GM12878 (cell line): ENCODE results near the gene PTX4. TPM values are rescaled to one million over a fixed set of nuclear protein-coding genes. Genes with fewer than 3 reads are reported as not detected.

Experiments
- ATAC-seq: fragments of 200-7000 bp; cut with Tn5 transposase; 3 replicates; pipeline ENCODE4 v1.9.1; 2020; ENCODE audit warnings: mild to moderate bottlenecking, moderate library complexity
- BruUV-seq: library from RNA; stranded (reverse); fragments of 400-500 nt; replicated peaks from 2 replicates; lab custom pipeline; 2021; lab: Mats Ljungman, UMichigan
- CTCF ChIA-PET: fragments of 300-600 bp; sonication (Branson Sonifier 250); formaldehyde crosslinking; extraction: SDS; loops from one replicate; lab custom pipeline; 2021; ENCODE audit warnings: inconsistent platforms; lab: Yijun Ruan, JAX
- POLR2A ChIA-PET: fragments of 350-600 bp; formaldehyde crosslinking; extraction: SDS; loops from one replicate; lab custom pipeline; 2021; ENCODE audit warnings: inconsistent platforms; lab: Charles Lee
- RAD21 ChIA-PET: fragments of 300-600 bp; sonication (Branson Sonifier 250); formaldehyde crosslinking; loops from one replicate; lab custom pipeline; 2023; ENCODE audit warnings: antibody characterized with exemption; ENCODE audit not compliant: unreplicated experiment; lab: Charles Lee
- SMC1A ChIA-PET: fragments of 300-600 bp; sonication (Branson Sonifier 250); formaldehyde crosslinking; loops from one replicate; lab custom pipeline; 2023; ENCODE audit not compliant: unreplicated experiment, uncharacterized antibody; lab: Charles Lee
- DNase-seq: peaks from one replicate; pipeline ENCODE4 v3.0.0-alpha.2; 2011; ENCODE audit warnings: low read depth, low spot score
- FAIRE-seq: peaks from 3 replicates; lab custom pipeline; 2011; peaks lifted over from hg19 to GRCh38; lab: Jason Lieb, UNC
- H2AFZ ChIP-seq: 2 replicates; pipeline ENCODE4 v1.6.0; 2011; ENCODE audit warnings: low read depth, low read length, control low read depth; ENCODE audit not compliant: control insufficient read depth
- H3K27ac ChIP-seq: 2 replicates; pipeline ENCODE4 v1.5.1; 2011; ENCODE audit warnings: control low read depth; ENCODE audit not compliant: control insufficient read depth, insufficient read depth
- H3K27me3 ChIP-seq, 2 experiments: replicated peaks in 1 of 2; 2 replicates each; pipeline versions ENCODE4 v1.6.0 to v1.6.1; 2011; ENCODE audit warnings: low read length in 1 of 2; ENCODE audit not compliant: control insufficient read depth in 2 of 2, insufficient read depth in 2 of 2
- H3K36me3 ChIP-seq, 2 experiments: 2 replicates each; pipeline ENCODE4 v1.5.1; 2011; ENCODE audit warnings: low read length in 1 of 2; ENCODE audit not compliant: control insufficient read depth in 2 of 2, insufficient read depth in 2 of 2
- H3K4me1 ChIP-seq: 2 replicates; pipeline ENCODE4 v1.6.1; 2011; ENCODE audit warnings: mild to moderate bottlenecking, low read length, moderate library complexity, mixed read lengths; ENCODE audit not compliant: control insufficient read depth, insufficient read depth
- H3K4me2 ChIP-seq: 2 replicates; pipeline ENCODE4 v1.6.0; 2011; ENCODE audit warnings: control low read depth; ENCODE audit not compliant: control insufficient read depth, insufficient read depth
- H3K4me3 ChIP-seq: fragments of 200-600 bp; sonication (generic); 2 replicates; pipeline ENCODE4 v1.5.1; 2016
- H3K79me2 ChIP-seq: 2 replicates; pipeline ENCODE4 v1.6.0; 2011; ENCODE audit warnings: low read length; ENCODE audit not compliant: control insufficient read depth, insufficient read depth
- H3K9ac ChIP-seq: 2 replicates; pipeline ENCODE4 v1.8.0; 2011; ENCODE audit warnings: low read length, control low read depth, mixed read lengths; ENCODE audit not compliant: control insufficient read depth, insufficient read depth
- H3K9me3 ChIP-seq: replicated peaks from 3 replicates; pipeline ENCODE4 v1.5.1; 2011; ENCODE audit warnings: mild to moderate bottlenecking, low read length; ENCODE audit not compliant: control insufficient read depth, insufficient read depth
- H4K20me1 ChIP-seq: 2 replicates; pipeline ENCODE4 v1.6.0; 2011; ENCODE audit not compliant: control insufficient read depth, insufficient read depth
- BACH1 ChIP-seq: fragments of 450-650 bp; IDR thresholded peaks from 2 replicates; pipeline ENCODE4 v1.6.1; 2017; ENCODE audit warnings: mild to moderate bottlenecking, borderline replicate concordance
- BHLHE40 ChIP-seq, 2 experiments: fragments of 450-650 bp in 1 of 2; IDR thresholded peaks; 2 replicates each; pipeline ENCODE4 v1.6.1; 2011 to 2017; ENCODE audit warnings: low read depth in 2 of 2, borderline replicate concordance in 1 of 2, improper control_type of control experiment in 1 of 2, low read length in 1 of 2, mild to moderate bottlenecking in 1 of 2
- CBX3 ChIP-seq: fragments of 200-600 bp; sonication (generic); IDR thresholded peaks from 2 replicates; pipeline ENCODE4 v1.6.1; 2016; ENCODE audit warnings: low read depth, borderline replicate concordance
- CHD1 ChIP-seq: IDR thresholded peaks from 2 replicates; pipeline ENCODE4 v1.6.1; 2012; ENCODE audit warnings: low read depth, low read length, improper control_type of control experiment
- MYB ChIP-seq: fragments of 150-350 bp; IDR thresholded peaks from 2 replicates; pipeline ENCODE4 v1.6.1; 2014; ENCODE audit warnings: mild to moderate bottlenecking, low read depth, low read length, borderline replicate concordance
- POLR2AphosphoS2 ChIP-seq: IDR thresholded peaks from 2 replicates; pipeline ENCODE4 v1.6.1; 2011; ENCODE audit warnings: low read depth, mild to moderate bottlenecking, low read length, improper control_type of control experiment, moderate library complexity
- RAD51 ChIP-seq: fragments of 450-650 bp; IDR thresholded peaks from 2 replicates; pipeline ENCODE4 v1.6.1; 2016; ENCODE audit warnings: moderate library complexity, mild to moderate bottlenecking, inconsistent platforms
- RB1 ChIP-seq: fragments of 450-650 bp; formaldehyde crosslinking; IDR thresholded peaks from 2 replicates; pipeline ENCODE4 v1.6.1; 2017; ENCODE audit warnings: mild to moderate bottlenecking, borderline replicate concordance
- SIX5 ChIP-seq: IDR thresholded peaks from 2 replicates; pipeline ENCODE4 v1.6.1; 2011; ENCODE audit warnings: mild to moderate bottlenecking, low read depth, low read length, moderate library complexity; ENCODE audit not compliant: severe bottlenecking
- SMC3 ChIP-seq: IDR thresholded peaks from 2 replicates; pipeline ENCODE4 v1.6.1; 2011; ENCODE audit warnings: low read length, improper control_type of control experiment, borderline replicate concordance
- STAT3 ChIP-seq: IDR thresholded peaks from 2 replicates; pipeline ENCODE4 v1.6.1; 2011; ENCODE audit warnings: low read depth, low read length, improper control_type of control experiment
- ZNF217 ChIP-seq: fragments of 450-650 bp; IDR thresholded peaks from 2 replicates; pipeline ENCODE4 v1.6.1; 2017; ENCODE audit warnings: antibody characterized with exemption, mild to moderate bottlenecking
- ZNF622 ChIP-seq: fragments of 450-650 bp; IDR thresholded peaks from 2 replicates; pipeline ENCODE4 v1.6.1; 2017; ENCODE audit warnings: mild to moderate bottlenecking, inconsistent platforms
- WGBS: methylation state at CpG from one replicate; pipeline ENCODE4 v1.1.6; 2016; ENCODE audit warnings: low lambda C conversion rate; ENCODE audit not compliant: insufficient replicate concordance, insufficient coverage; ENCODE audit errors: missing lambda C conversion rate; 5-methylcytosine and 5-hydroxymethylcytosine counted together
- in situ Hi-C: fragments of 300-500 bp; cut with MboI; formaldehyde crosslinking; loops from 9 replicates; pipeline ENCODE4 v1.14.3; 2018; ENCODE audit warnings: mixed read lengths
- intact Hi-C: fragments of 100-400 bp; cut with micrococcal nuclease; formaldehyde crosslinking; loops from one replicate; pipeline ENCODE4 v1.14.2; 2022; ENCODE audit not compliant: unreplicated experiment
- polyA plus RNA-seq, 11 experiments: library from polyadenylated mRNA; depleted of rRNA in 4 of 11; unstranded in 6 of 11; stranded (reverse) in 5 of 11; fragments of >200 nt; fragmentation: Nextera tagmentation in 4 of 11; fragmentation: Illumina TruSeq in 1 of 11; extraction: Ambion mirVana in 4 of 11; extraction: Trizol in 1 of 11; gene quantifications; 1 replicate in 1 of 11; 2 replicates in 10 of 11; pipeline versions ENCODE4 v1.2.1 to v1.2.3, GENCODE V29; 2011 to 2016; ENCODE audit warnings: inconsistent platforms in 2 of 11, missing spikeins in 2 of 11, low read depth in 1 of 11
- total RNA-seq, 4 experiments: library from RNA; depleted of rRNA in 3 of 4; stranded (reverse); fragments of >200 nt in 3 of 4; fragmentation: Illumina TruSeq in 1 of 4; extraction: Trizol in 1 of 4; gene quantifications; 2 replicates each; pipeline versions ENCODE4 v1.2.1 to v1.2.3, GENCODE V29; 2013 to 2021
- TF ChIP-seq, protein P1 (sequence below): IDR thresholded peaks from 2 replicates; pipeline ENCODE4 v1.6.1; 2011; ENCODE audit warnings: mild to moderate bottlenecking, low read depth, low read length, moderate library complexity; ENCODE audit not compliant: insufficient replicate concordance
- TF ChIP-seq, protein P2 (sequence below): fragments of 450-650 bp; IDR thresholded peaks from 2 replicates; pipeline ENCODE4 v1.6.1; 2014; ENCODE audit warnings: mild to moderate bottlenecking
- TF ChIP-seq, protein P3 (sequence below): fragments of 450-650 bp; formaldehyde crosslinking; IDR thresholded peaks from 2 replicates; pipeline ENCODE4 v1.4.0; 2022; ENCODE audit warnings: mild to moderate bottlenecking, moderate library complexity

The PTX4 gene
- total and polyA plus RNA-seq, 10 of the 15 experiments (the other 5 are each of a cell fraction or from before 2014, with no cell fraction given): not detected

DNA sequence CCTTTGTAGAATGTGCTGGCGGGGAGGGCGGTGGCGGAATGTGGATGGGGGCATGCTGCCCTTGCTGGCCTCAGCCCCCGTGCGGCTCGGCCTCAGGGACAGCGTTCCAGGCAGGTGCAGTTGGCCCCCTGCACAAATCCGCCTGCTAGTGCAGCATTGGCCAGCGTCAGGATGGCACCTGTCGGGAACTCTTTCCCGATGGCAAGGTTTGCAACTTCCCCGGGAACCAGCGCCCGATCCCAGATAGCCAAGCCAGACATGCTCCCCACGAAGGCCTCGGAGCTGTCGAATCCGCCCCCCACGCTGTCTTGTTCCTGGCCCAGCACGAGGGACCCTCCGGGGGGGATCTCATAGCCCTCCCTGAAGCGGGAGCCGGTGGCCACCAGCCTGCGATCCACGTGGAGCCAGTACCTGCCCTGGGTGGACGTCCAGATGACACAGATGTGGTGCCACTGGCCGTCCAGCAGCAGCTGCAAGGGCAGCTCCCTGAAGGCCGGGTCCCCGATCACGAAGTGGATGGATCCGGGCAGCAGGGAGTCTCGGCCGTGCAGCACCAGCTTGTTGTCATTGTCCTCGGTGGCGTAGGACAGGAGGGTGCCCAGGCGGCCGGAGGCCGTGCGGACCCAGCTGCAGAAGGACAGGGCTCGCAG is 2.8 kb downstream of the PTX4 start:
- ChIA-PET POLR2A (no interaction called here), SMC1A (no interaction called here), RAD21 (no interaction called here), CTCF (no interaction called here)
- no peak overlapping the region for H3K9ac ChIP-seq
- FAIRE-seq (no peak), ATAC-seq (no peak), DNase-seq (no peak)
- peaks cover 5% of the 10 kb centered on the region for H3K4me1 ChIP-seq
- H3K27ac ChIP-seq: no peak overlapping the region
- no peaks in the 10 kb centered on the region for H3K79me2 ChIP-seq
- no TSS peak for BruUV-seq
- no peaks in the 10 kb centered on the region for H3K36me3 ChIP-seq
- H3K9me3 ChIP-seq: no peaks in the 10 kb centered on the region
- H3K4me2 ChIP-seq: no peak overlapping the region
- H3K4me3 ChIP-seq: no peak overlapping the region
- no peaks in the 10 kb centered on the region; a peak in 1 of 4 replicates for H3K27me3 ChIP-seq
- intact Hi-C loops: no loop called here
- in situ Hi-C loops: no loop called here
- no peaks in the 10 kb centered on the region for H4K20me1 ChIP-seq
- WGBS: 73% methylated on average over 40 of the region's 40 CpGs
- no peak overlapping the region for H2AFZ ChIP-seq
- TF ChIP-seq, protein P1, sequence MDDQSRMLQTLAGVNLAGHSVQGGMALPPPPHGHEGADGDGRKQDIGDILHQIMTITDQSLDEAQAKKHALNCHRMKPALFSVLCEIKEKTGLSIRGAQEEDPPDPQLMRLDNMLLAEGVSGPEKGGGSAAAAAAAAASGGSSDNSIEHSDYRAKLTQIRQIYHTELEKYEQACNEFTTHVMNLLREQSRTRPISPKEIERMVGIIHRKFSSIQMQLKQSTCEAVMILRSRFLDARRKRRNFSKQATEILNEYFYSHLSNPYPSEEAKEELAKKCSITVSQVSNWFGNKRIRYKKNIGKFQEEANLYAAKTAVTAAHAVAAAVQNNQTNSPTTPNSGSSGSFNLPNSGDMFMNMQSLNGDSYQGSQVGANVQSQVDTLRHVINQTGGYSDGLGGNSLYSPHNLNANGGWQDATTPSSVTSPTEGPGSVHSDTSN: no peak
- no peak for TF ChIP-seq RAD51
- TF ChIP-seq BHLHE40 (IDR thresholded peaks at IDR 0.05; ENCODE audit: borderline replicate concordance in 1 of 2, low read depth in 2 of 2, low read length in 1 of 2): no peak
- no peak for TF ChIP-seq ZNF622
- no peak for TF ChIP-seq CHD1
- TF ChIP-seq, protein P2, sequence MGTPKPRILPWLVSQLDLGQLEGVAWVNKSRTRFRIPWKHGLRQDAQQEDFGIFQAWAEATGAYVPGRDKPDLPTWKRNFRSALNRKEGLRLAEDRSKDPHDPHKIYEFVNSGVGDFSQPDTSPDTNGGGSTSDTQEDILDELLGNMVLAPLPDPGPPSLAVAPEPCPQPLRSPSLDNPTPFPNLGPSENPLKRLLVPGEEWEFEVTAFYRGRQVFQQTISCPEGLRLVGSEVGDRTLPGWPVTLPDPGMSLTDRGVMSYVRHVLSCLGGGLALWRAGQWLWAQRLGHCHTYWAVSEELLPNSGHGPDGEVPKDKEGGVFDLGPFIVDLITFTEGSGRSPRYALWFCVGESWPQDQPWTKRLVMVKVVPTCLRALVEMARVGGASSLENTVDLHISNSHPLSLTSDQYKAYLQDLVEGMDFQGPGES: no peak
- no peak for TF ChIP-seq STAT3
- no peak for TF ChIP-seq CBX3
- no peak for TF ChIP-seq SMC3
- no peak for TF ChIP-seq SIX5
- TF ChIP-seq POLR2AphosphoS2: no peak
- TF ChIP-seq ZNF217: no peak
- TF ChIP-seq, protein P3, sequence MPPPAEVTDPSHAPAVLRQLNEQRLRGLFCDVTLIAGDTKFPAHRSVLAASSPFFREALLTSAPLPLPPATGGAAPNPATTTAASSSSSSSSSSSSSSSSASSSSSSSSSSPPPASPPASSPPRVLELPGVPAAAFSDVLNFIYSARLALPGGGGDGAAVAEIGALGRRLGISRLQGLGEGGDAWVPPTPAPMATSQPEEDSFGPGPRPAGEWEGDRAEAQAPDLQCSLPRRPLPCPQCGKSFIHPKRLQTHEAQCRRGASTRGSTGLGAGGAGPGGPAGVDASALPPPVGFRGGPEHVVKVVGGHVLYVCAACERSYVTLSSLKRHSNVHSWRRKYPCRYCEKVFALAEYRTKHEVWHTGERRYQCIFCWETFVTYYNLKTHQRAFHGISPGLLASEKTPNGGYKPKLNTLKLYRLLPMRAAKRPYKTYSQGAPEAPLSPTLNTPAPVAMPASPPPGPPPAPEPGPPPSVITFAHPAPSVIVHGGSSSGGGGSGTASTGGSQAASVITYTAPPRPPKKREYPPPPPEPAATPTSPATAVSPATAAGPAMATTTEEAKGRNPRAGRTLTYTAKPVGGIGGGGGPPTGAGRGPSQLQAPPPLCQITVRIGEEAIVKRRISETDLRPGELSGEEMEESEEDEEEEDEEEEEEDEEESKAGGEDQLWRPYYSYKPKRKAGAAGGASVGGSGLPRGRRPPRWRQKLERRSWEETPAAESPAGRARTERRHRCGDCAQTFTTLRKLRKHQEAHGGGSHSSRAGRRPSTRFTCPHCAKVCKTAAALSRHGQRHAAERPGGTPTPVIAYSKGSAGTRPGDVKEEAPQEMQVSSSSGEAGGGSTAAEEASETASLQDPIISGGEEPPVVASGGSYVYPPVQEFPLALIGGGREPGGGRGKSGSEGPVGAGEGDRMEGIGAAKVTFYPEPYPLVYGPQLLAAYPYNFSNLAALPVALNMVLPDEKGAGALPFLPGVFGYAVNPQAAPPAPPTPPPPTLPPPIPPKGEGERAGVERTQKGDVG (CRISPR knock-in tag): no peak
- no peak for TF ChIP-seq MYB
- TF ChIP-seq RB1: no peak
- no peak for TF ChIP-seq BACH1
